Ishikawa (cell line): ENCODE measurements around the gene PTN.

Experiments used
- CEBPB ChIP-seq: IDR thresholded peaks from 2 replicates; pipeline ENCODE4 v1.6.1; 2012
- CREB1 ChIP-seq: IDR thresholded peaks from 2 replicates; pipeline ENCODE4 v1.6.1; 2012; ENCODE audit warnings: low read depth
- EGR1 ChIP-seq: IDR thresholded peaks from 2 replicates; pipeline ENCODE4 v1.6.1; 2012
- EP300 ChIP-seq: IDR thresholded peaks from 2 replicates; pipeline ENCODE4 v1.6.1; 2012; ENCODE audit warnings: borderline replicate concordance
- FOXM1 ChIP-seq: IDR thresholded peaks from 2 replicates; pipeline ENCODE4 v1.6.1; 2012; ENCODE audit warnings: low read depth, borderline replicate concordance
- MAX ChIP-seq: IDR thresholded peaks from 2 replicates; pipeline ENCODE4 v1.6.1; 2012
- NFIC ChIP-seq: IDR thresholded peaks from 2 replicates; pipeline ENCODE4 v1.6.1; 2012
- RAD21 ChIP-seq: IDR thresholded peaks from 2 replicates; pipeline ENCODE4 v1.6.1; 2012; ENCODE audit warnings: low read depth
- TAF1 ChIP-seq: IDR thresholded peaks from 2 replicates; pipeline ENCODE4 v1.6.1; 2012; ENCODE audit warnings: low read depth, mild to moderate bottlenecking
- TCF12 ChIP-seq: IDR thresholded peaks from 2 replicates; pipeline ENCODE4 v1.6.1; 2012; ENCODE audit warnings: low read depth
- TEAD4 ChIP-seq: IDR thresholded peaks from 2 replicates; pipeline ENCODE4 v1.6.1; 2012
- USF1 ChIP-seq: IDR thresholded peaks from 2 replicates; pipeline ENCODE4 v1.6.1; 2012
- YY1 ChIP-seq: IDR thresholded peaks from 2 replicates; pipeline ENCODE4 v1.6.1; 2012; ENCODE audit warnings: low read depth
- ZBTB7A ChIP-seq: IDR thresholded peaks from 2 replicates; pipeline ENCODE4 v1.6.1; 2012; ENCODE audit warnings: low read depth
- TF ChIP-seq, protein P1 (sequence below): IDR thresholded peaks from 2 replicates; pipeline ENCODE4 v1.6.1; 2012; ENCODE audit warnings: low read depth, mild to moderate bottlenecking

The PTN gene

GRCh38 chr7:137302081-137302480 is 41.5 kb downstream of the PTN start:
- no peak for TF ChIP-seq CREB1
- no peak for TF ChIP-seq MAX
- no peak for TF ChIP-seq NFIC
- no peak for TF ChIP-seq TCF12
- TF ChIP-seq, protein P1, sequence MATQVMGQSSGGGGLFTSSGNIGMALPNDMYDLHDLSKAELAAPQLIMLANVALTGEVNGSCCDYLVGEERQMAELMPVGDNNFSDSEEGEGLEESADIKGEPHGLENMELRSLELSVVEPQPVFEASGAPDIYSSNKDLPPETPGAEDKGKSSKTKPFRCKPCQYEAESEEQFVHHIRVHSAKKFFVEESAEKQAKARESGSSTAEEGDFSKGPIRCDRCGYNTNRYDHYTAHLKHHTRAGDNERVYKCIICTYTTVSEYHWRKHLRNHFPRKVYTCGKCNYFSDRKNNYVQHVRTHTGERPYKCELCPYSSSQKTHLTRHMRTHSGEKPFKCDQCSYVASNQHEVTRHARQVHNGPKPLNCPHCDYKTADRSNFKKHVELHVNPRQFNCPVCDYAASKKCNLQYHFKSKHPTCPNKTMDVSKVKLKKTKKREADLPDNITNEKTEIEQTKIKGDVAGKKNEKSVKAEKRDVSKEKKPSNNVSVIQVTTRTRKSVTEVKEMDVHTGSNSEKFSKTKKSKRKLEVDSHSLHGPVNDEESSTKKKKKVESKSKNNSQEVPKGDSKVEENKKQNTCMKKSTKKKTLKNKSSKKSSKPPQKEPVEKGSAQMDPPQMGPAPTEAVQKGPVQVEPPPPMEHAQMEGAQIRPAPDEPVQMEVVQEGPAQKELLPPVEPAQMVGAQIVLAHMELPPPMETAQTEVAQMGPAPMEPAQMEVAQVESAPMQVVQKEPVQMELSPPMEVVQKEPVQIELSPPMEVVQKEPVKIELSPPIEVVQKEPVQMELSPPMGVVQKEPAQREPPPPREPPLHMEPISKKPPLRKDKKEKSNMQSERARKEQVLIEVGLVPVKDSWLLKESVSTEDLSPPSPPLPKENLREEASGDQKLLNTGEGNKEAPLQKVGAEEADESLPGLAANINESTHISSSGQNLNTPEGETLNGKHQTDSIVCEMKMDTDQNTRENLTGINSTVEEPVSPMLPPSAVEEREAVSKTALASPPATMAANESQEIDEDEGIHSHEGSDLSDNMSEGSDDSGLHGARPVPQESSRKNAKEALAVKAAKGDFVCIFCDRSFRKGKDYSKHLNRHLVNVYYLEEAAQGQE, result no peak
- TF ChIP-seq FOXM1, result no peak
- no peak for TF ChIP-seq TEAD4
- no peak for TF ChIP-seq YY1
- no peak for TF ChIP-seq TAF1
- TF ChIP-seq CEBPB, result no peak
- TF ChIP-seq USF1, result no peak
- TF ChIP-seq EP300, result no peak
- no peak for TF ChIP-seq RAD21
- TF ChIP-seq ZBTB7A, result no peak
- no peak for TF ChIP-seq EGR1

DNA sequence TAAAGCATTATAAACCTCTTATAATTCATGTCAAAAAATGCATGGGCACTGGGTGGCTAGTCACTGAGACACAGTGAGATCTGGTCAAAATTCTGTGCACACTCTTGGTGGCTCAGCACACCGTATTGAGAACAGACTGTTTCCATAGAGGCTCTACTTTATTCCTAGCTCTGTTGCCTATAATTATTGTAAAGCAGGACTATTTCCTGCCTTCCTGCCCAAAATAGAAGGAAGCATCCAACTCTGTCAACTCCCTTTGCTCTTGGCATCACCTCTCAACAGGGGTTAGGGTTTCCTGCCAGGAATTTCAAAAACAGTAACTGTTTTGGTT is 45.1 kb downstream of the PTN start:
- TF ChIP-seq ZBTB7A (no peak), RAD21 (no peak), CEBPB (no peak), EP300 (no peak), CREB1 (no peak), FOXM1 (no peak), TAF1 (no peak), MAX (no peak), TEAD4 (no peak), TCF12 (no peak), EGR1 (no peak), NFIC (no peak), USF1 (no peak)
- TF ChIP-seq, protein P1, result no peak

DNA sequence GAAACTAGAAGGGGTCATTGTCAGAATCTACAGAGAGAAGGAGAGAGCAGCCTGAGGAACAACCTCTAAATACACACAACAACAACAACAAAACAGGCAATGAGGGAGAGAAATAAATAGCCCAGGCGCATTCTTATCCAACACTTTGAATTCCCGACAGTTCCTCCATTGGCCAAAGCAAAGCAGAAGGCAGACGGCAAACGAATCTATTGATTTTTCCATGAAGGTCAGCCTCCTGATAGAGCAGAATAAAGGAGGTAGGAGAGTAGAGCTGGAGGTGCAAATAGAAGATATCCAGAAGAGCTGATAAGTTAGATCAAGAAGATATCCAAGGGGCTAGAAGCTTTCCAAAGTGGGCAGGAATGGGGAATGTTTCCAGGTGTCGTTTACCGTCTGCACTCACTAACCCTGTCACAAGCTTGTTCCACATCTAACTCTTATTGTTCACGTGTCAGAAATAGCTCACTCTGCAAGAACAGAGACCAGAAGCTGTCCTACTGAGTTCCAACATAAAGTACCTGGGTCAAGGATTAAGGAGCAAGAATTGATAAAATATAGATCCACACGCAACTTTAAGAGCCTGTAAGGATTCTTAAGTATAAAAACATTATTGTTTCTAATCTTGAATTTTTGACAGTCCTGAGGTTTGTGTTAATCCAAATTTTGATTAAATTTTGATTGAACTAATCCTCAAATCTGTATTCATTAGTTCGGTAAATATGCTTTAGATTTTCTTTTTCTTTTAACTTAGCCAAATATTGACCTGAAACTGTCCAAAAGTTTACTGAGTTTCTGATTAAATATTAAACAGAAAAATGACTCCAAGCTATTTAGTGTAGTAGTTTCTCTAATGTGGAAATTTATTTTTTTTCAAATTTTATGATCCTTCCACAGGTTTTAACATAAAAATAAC is 45.7 kb downstream of the PTN start:
- no peak for TF ChIP-seq FOXM1
- TF ChIP-seq TAF1, result no peak
- TF ChIP-seq CEBPB, result no peak
- no peak for TF ChIP-seq ZBTB7A
- TF ChIP-seq EP300, result no peak
- TF ChIP-seq RAD21, result no peak
- no peak for TF ChIP-seq TCF12
- no peak for TF ChIP-seq EGR1
- TF ChIP-seq CREB1, result no peak
- no peak for TF ChIP-seq USF1
- TF ChIP-seq, protein P1, result no peak
- TF ChIP-seq YY1, result no peak
- no peak for TF ChIP-seq TEAD4
- no peak for TF ChIP-seq MAX
- no peak for TF ChIP-seq NFIC

- TF ChIP-seq FOXM1 (no peak), CEBPB (no peak)
Observed at GRCh38 chr7:137296576-137296975, 47.0 kb downstream of the PTN start.
